HUES64 (cell line): ENCODE data around the gene NPW.

Experiments
- H3K27ac ChIP-seq: 2 replicates; pipeline ENCODE4 v1.7.0; 2013; ENCODE audit warnings: low read depth, low read length, inconsistent platforms
- H3K27me3 ChIP-seq: 2 replicates; pipeline ENCODE4 v1.6.1; 2013; ENCODE audit warnings: mild to moderate bottlenecking, low read length; ENCODE audit not compliant: insufficient read depth
- H3K36me3 ChIP-seq: 2 replicates; pipeline ENCODE4 v1.6.1; 2013; ENCODE audit warnings: mild to moderate bottlenecking, low read length; ENCODE audit not compliant: insufficient read depth
- H3K4me1 ChIP-seq: 2 replicates; pipeline ENCODE4 v1.6.1; 2013; ENCODE audit warnings: mild to moderate bottlenecking, low read length, moderate library complexity; ENCODE audit not compliant: insufficient read depth
- H3K4me3 ChIP-seq: 2 replicates; pipeline ENCODE4 v1.5.1; 2013; ENCODE audit warnings: mild to moderate bottlenecking, low read length, moderate library complexity
- H3K9ac ChIP-seq: 2 replicates; pipeline ENCODE4 v1.6.1; 2013; ENCODE audit warnings: mild to moderate bottlenecking, low read depth, low read length
- H3K9me3 ChIP-seq: 2 replicates; pipeline ENCODE4 v1.6.1; 2013; ENCODE audit warnings: low read depth, low read length; ENCODE audit not compliant: insufficient read depth
- WGBS: fragments of 150-250, 120-280 bp; methylation state at CpG from one replicate; pipeline ENCODE4 v1.1.7; 2013; ENCODE audit warnings: missing lambda C conversion rate; 5-methylcytosine and 5-hydroxymethylcytosine counted together

NPW gene

DNA sequence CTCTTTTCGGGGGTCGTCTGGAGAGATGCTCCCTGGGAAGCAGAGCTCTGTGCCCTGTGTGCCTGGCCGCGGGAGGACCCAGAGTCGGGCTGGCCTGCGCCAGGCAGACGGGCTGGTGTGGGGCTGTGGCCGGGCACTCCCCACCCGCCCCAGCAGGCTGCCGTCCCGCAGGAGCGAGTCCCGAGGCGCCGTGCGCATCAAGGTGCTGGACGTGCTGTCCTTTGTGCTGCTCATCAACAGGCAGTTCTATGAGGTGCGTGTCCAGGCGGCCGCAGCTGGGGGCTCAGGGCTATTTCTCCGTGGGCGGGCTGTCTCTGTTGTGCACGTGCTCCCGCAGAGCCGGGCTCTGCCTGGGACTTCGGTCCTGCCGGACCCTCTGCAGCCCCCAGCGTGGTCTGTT lies 43.2 kb downstream of the NPW start:
- Histone ChIP-seq H3K4me1 (no peaks in the 10 kb centered on the region), H3K9ac (no peak overlapping the region), H3K9me3 (no peaks in the 10 kb centered on the region), H3K4me3 (no peak overlapping the region), H3K27ac (no peak overlapping the region), H3K36me3 (peaks cover 42% of the 10 kb centered on the region), H3K27me3 (no peaks in the 10 kb centered on the region)
- 95% methylated on average over 28 of the region's 28 CpGs for WGBS

DNA sequence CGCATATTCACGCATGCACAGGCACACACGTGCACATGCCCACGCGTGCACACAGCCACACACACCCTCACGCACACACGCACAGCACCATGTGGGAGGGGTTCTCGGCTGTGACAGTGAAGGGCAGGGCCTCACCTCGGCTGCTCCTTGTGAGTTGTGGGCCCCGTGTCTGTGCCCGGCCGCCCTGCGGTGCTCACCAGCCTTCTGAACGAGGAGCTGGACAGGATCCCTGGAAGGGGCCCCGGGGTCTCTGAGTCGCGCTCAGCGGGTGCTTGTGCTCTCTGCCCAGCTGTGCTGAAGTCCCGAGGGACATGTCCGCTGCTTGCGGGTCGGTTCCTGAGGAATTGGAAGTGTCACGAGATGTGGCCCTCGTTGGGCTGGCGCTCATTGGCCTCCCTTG lies 44.3 kb downstream of the NPW start:
- WGBS: 97% methylated on average over 25 of the region's 25 CpGs
- no peaks in the 10 kb centered on the region for H3K9me3 ChIP-seq
- no peaks in the 10 kb centered on the region for H3K4me1 ChIP-seq
- peaks cover 39% of the 10 kb centered on the region for H3K36me3 ChIP-seq
- H3K9ac ChIP-seq: no peak overlapping the region
- H3K4me3 ChIP-seq: no peak overlapping the region
- no peak overlapping the region for H3K27ac ChIP-seq
- no peaks in the 10 kb centered on the region for H3K27me3 ChIP-seq

GRCh38 chr16:2064368-2064945 lies 44.9 kb downstream of the NPW start:
- WGBS: 94% methylated on average over 16 of the region's 16 CpGs
- no peaks in the 10 kb centered on the region for H3K4me1 ChIP-seq
- no peak overlapping the region for H3K4me3 ChIP-seq
- no peaks in the 10 kb centered on the region for H3K9me3 ChIP-seq
- no peaks in the 10 kb centered on the region for H3K27me3 ChIP-seq
- H3K9ac ChIP-seq: no peak overlapping the region
- no peak overlapping the region for H3K27ac ChIP-seq
- H3K36me3 ChIP-seq: peaks cover 42% of the 10 kb centered on the region

DNA sequence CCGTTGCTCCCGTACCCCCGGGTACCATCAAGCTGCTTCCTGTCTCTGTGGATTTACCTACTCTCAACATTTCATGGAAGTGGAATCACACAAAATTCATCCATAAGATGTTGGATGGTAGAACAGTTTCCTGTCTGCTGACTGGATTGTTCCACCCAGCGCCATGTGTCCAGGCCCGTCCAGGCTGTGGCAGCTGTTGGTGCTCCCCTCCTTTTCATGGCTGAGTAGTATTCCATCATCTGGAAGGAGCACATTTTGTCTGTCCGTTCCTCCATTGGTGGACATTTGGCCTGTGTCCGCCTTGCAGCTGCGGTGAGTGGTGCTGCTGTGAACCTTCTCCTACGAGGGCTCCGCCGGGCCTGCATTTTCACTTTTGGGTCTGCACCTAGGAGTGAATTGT lies 46.6 kb downstream of the NPW start:
- 97% methylated on average over 11 of the region's 11 CpGs for WGBS
- Histone ChIP-seq H3K4me3 (no peak overlapping the region), H3K27me3 (no peaks in the 10 kb centered on the region), H3K9me3 (no peaks in the 10 kb centered on the region), H3K4me1 (no peaks in the 10 kb centered on the region), H3K27ac (no peak overlapping the region), H3K36me3 (peaks cover 40% of the 10 kb centered on the region), H3K9ac (no peak overlapping the region)
